ENCODE results near the gene ANXA11.

DNA sequence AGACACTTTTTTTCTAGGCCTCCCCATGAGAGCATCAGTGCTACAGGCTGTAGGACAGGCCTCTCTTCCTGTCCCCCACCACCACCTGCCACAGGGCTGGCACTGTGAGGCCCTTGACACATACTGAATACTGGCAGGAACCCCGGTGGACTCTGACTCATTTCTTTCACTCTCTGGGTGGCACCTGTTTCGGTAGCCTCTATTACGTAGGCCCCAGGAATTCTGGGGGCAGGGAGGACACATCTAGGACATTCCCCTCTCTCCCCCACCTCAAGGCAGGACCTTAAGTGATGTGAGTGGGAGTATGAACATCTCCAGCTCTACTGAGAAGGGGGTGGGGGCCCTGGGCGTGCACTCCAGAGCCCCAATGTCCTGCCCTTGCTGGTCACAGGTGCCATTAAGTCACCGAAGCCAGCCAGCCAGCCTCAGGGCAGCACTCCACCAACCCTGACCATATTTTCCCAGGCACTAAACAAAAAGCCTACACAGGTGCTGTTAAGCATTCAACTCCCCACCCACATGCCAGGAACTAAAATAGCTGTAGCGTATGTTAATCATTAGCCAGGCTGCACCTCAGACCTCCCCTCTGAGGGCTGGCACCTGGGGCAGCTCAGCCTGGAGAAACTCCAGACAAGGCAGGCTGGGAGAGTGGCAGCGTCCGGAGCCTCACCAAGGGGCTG, 8.9 kb downstream of the ANXA11 start:
- TF ChIP-seq, protein P1, sequence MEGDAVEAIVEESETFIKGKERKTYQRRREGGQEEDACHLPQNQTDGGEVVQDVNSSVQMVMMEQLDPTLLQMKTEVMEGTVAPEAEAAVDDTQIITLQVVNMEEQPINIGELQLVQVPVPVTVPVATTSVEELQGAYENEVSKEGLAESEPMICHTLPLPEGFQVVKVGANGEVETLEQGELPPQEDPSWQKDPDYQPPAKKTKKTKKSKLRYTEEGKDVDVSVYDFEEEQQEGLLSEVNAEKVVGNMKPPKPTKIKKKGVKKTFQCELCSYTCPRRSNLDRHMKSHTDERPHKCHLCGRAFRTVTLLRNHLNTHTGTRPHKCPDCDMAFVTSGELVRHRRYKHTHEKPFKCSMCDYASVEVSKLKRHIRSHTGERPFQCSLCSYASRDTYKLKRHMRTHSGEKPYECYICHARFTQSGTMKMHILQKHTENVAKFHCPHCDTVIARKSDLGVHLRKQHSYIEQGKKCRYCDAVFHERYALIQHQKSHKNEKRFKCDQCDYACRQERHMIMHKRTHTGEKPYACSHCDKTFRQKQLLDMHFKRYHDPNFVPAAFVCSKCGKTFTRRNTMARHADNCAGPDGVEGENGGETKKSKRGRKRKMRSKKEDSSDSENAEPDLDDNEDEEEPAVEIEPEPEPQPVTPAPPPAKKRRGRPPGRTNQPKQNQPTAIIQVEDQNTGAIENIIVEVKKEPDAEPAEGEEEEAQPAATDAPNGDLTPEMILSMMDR (IDR thresholded peaks at IDR 0.05; ENCODE audit: borderline replicate concordance, extremely low read depth, low read length, poor library complexity, severe bottlenecking) = no peak
- no peak for TF ChIP-seq EZH2 (IDR thresholded peaks at IDR 0.05; ENCODE audit: borderline replicate concordance, low read depth, low read length, severe bottlenecking)

Data from DND-41 (cell line).